GM12864 (cell line): ENCODE data around the gene ACSS2.

Experiments used
- DNase-seq: peaks from one replicate; pipeline ENCODE4 v3.0.0-alpha.2; 2011; ENCODE audit warnings: low read depth
- H3K4me3 ChIP-seq: 2 replicates; pipeline ENCODE4 v1.5.1; 2011; ENCODE audit warnings: mild to moderate bottlenecking, low read depth, low read length, control low read depth
- TF ChIP-seq, protein P1 (sequence below): IDR thresholded peaks from 2 replicates; pipeline ENCODE4 v1.5.1; 2011; ENCODE audit warnings: low read depth, mild to moderate bottlenecking, moderate library complexity, low read length, control low read depth, inconsistent platforms; ENCODE audit errors: missing control alignments

Gene ACSS2

GRCh38 chr20:34967421-34967820, 91.0 kb downstream of the ACSS2 start:
- H3K4me3 ChIP-seq: no peak overlapping the region
- TF ChIP-seq, protein P1, sequence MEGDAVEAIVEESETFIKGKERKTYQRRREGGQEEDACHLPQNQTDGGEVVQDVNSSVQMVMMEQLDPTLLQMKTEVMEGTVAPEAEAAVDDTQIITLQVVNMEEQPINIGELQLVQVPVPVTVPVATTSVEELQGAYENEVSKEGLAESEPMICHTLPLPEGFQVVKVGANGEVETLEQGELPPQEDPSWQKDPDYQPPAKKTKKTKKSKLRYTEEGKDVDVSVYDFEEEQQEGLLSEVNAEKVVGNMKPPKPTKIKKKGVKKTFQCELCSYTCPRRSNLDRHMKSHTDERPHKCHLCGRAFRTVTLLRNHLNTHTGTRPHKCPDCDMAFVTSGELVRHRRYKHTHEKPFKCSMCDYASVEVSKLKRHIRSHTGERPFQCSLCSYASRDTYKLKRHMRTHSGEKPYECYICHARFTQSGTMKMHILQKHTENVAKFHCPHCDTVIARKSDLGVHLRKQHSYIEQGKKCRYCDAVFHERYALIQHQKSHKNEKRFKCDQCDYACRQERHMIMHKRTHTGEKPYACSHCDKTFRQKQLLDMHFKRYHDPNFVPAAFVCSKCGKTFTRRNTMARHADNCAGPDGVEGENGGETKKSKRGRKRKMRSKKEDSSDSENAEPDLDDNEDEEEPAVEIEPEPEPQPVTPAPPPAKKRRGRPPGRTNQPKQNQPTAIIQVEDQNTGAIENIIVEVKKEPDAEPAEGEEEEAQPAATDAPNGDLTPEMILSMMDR: no peak
- DNase-seq: no peak

DNA sequence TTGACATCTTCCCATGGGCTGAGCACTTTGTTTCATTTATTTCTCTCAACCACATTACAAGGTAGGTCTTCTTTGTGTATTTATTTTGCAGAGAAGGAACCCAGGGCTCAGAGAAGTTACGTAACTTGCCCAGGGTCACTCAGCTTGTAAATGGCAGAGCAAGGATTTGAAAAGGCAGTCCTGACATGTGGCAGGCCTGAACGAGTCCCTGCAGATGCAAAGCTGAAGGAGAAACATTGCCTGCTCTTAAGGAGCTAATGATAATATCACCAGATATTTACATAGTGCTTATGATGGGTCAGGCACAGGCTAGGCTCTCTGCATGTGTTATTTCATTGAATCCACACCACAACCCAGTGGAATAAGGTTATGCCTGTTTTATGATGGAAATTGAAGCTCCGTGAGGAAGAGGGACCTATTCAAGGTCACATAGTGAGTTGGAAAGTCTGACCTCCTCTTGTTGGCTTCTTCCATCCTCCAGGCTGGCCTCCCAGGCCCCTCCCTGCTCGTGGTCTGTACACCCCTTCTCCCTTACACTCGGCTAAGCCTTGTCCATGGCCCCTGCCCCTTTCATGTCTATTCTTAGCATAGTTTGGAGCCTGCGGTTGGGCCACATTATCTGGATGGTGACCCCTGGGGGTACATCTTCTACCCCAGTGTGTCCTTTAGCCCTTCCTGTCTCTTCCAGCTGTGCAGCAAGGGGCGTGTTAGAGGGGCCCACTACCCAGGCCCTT, 91.8 kb downstream of the ACSS2 start:
- DNase-seq: no peak
- no peak overlapping the region for H3K4me3 ChIP-seq
- TF ChIP-seq, protein P1: no peak

DNA sequence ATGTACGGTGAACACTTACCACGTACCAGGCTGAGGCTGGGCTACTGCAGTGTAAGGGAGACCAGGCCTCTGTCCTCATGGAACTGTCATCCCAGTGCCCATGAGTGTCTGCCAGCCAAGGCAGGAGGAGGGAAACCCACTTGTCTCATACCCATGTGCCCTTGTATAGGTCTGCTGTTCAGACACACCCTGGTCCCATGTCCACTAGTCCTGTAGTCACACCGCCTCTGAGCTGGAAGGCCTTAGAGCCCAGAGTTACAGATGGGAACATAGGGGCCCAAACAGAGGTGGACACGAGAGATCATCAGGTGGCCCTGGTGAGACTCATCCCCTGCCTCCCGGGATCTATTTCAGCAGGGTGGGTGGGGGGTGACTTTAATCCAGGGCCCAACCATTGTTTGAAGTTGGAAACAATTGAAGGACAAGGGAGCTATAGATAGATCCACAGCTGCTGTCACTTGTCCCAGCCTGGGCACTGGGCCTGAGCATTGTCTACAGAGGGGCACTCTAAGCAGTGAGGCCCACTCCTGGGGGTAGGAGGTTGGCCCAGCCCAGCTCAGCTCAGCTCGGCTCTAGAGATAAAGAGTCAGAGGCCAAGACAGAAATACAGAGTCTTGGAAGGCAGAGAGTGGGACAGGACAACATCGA, 93.9 kb downstream of the ACSS2 start:
- no peak overlapping the region for H3K4me3 ChIP-seq
- no peak for DNase-seq
- TF ChIP-seq, protein P1: no peak

DNA sequence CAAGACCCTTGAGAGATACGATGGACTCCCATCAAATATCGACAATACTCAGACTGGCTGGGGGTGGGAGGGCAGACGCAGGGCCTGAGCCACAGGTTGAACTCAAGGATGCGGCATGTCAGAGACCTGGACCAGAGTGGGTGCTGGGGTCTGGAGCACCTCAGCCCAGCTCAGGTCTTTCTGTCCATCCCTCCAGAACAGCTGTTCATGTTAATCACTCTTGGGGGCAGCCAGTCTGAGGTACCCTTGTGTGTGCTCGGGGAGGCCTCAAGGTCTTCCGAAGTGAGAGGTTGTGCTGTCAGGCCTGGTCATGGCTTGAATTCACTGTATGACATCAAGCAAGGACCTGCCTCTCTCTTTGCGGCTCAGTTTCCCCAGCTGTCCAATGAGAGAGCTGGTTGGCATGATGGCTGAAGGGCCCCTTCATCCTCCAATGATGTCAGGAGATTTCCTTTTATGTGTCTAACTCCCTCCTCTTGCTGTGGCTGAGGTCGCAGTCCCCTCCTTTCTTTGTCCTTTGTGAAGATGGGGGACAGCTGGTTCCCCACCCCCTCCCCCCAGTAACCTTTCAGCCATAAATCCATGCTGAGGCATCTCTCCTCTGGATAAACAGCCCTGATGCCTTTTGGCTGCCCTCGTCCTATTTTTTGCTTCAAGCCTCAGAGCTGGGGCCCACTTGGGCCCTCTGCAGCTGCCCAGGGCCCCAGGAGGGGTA, 94.6 kb downstream of the ACSS2 start:
- H3K4me3 ChIP-seq: no peak overlapping the region
- no peak for DNase-seq
- TF ChIP-seq, protein P1: no peak

DNA sequence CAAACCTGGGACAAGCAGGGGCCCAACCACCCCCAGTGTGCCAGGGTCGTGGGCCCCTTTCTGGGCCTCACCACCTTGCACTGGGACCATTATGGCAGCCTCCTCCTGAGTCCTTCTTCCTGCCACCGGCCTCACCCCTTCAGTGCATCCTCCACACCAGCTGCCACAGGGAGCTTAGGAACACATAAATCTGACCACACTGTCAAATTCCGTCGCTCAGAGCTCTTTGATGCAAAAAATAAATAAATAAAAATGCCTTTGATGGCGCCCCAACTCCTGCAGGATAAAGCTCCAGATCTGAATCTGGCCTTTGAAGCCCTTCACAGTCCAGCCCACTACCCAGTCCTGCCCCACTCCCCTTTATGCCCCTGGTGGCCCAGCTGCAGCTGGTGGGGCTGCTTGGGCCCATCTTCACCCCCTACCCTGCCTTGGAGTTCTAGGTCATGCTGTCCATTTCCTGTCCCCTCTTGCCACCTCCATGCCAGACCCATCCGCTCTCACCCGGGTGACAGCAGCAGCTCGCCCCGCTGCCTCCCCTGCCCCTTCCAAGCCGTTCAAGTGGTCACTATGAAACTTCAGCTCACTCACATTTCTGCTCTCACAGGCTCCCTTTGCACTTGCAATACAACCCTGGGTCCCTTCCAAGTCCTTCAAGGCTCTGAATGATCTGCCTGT, 95.3 kb downstream of the ACSS2 start:
- H3K4me3 ChIP-seq: no peak overlapping the region
- TF ChIP-seq, protein P1: no peak
- DNase-seq: no peak

DNA sequence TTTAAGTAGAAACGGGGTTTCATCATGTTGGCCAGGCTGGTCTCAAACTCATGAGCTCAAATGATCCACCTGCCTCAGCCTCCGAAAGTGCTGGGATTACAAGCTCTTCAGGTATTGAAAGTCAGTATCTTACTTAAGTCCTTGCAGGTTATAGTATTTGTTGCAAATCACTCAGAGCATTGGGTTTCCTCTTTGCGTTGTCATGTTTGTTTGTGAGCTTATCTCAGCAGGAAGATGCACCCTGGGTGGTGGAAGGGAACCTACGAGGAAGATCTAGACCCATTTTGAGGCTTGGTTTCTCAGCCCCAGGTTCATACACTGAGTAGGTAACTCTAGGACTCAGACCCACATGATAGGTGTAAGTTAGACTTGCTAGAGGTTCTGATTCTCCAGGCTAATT, 97.8 kb downstream of the ACSS2 start:
- DNase-seq: no peak
- no peak overlapping the region for H3K4me3 ChIP-seq
- TF ChIP-seq, protein P1: no peak
